ENCODE results near the gene AQP12B.
"Not testable (repeated sequence)": the region's sequence is repeated elsewhere in the genome, so short reads cannot be mapped to it uniquely, and the experiment has no call there.

DNA sequence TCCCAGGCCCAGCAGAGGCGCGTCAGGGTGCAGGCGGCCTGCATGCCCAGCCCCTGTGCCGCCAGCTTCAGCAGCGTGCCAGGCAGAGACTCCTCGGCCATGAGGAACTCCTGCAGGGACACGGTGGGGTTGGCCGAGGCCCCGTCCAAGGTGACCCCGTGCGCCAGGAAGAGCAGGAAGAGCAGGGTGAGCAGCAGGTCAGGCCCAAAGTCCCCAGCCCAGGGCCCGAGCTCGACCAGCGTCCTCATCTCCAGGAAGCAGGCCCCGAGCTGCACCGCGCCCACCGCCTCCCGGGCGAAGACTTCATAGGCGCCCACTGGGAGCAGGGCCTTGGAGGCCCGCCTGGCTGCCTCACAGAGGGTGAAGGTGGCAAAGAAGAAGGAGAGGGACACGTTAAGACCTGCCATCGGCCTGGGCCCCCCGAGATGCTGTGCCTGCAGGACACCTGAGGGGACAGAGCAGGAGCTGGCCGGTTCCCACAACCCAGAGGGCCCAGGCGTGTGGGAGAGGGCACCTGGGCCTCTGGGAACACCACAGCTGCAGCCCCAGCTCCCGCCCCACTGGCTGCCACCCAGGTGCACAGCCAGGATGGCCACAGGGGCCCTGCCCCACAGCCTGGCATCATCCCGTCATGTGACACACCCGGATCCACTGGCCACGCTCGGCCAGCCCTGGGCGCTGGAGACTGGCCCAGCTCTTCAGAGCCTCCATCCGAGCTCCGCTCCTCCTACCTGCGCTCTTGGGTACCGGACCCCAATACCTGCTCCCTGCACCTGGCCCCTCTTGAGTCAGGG, at the start of gene AQP12B:
- TF ChIP-seq, protein P1, sequence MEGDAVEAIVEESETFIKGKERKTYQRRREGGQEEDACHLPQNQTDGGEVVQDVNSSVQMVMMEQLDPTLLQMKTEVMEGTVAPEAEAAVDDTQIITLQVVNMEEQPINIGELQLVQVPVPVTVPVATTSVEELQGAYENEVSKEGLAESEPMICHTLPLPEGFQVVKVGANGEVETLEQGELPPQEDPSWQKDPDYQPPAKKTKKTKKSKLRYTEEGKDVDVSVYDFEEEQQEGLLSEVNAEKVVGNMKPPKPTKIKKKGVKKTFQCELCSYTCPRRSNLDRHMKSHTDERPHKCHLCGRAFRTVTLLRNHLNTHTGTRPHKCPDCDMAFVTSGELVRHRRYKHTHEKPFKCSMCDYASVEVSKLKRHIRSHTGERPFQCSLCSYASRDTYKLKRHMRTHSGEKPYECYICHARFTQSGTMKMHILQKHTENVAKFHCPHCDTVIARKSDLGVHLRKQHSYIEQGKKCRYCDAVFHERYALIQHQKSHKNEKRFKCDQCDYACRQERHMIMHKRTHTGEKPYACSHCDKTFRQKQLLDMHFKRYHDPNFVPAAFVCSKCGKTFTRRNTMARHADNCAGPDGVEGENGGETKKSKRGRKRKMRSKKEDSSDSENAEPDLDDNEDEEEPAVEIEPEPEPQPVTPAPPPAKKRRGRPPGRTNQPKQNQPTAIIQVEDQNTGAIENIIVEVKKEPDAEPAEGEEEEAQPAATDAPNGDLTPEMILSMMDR (IDR thresholded peaks at IDR 0.05; ENCODE audit: low read depth, low read length, missing input control) = not testable (repeated sequence)
- not testable (repeated sequence) for TF ChIP-seq GABPA (IDR thresholded peaks at IDR 0.05 in 1 of 2, conservative IDR thresholded peaks at IDR 0.05 in 1 of 2); RAD21 (IDR thresholded peaks at IDR 0.05); EGR1 (IDR thresholded peaks at IDR 0.05; ENCODE audit: low read depth in 2 of 2); SP1 (IDR thresholded peaks at IDR 0.05); YY1 (IDR thresholded peaks at IDR 0.05); FOXA2 (IDR thresholded peaks at IDR 0.05); RXRA (IDR thresholded peaks at IDR 0.05); FOXA1 (IDR thresholded peaks at IDR 0.05)
- TF ChIP-seq, protein P2, sequence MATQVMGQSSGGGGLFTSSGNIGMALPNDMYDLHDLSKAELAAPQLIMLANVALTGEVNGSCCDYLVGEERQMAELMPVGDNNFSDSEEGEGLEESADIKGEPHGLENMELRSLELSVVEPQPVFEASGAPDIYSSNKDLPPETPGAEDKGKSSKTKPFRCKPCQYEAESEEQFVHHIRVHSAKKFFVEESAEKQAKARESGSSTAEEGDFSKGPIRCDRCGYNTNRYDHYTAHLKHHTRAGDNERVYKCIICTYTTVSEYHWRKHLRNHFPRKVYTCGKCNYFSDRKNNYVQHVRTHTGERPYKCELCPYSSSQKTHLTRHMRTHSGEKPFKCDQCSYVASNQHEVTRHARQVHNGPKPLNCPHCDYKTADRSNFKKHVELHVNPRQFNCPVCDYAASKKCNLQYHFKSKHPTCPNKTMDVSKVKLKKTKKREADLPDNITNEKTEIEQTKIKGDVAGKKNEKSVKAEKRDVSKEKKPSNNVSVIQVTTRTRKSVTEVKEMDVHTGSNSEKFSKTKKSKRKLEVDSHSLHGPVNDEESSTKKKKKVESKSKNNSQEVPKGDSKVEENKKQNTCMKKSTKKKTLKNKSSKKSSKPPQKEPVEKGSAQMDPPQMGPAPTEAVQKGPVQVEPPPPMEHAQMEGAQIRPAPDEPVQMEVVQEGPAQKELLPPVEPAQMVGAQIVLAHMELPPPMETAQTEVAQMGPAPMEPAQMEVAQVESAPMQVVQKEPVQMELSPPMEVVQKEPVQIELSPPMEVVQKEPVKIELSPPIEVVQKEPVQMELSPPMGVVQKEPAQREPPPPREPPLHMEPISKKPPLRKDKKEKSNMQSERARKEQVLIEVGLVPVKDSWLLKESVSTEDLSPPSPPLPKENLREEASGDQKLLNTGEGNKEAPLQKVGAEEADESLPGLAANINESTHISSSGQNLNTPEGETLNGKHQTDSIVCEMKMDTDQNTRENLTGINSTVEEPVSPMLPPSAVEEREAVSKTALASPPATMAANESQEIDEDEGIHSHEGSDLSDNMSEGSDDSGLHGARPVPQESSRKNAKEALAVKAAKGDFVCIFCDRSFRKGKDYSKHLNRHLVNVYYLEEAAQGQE (IDR thresholded peaks at IDR 0.05) = not testable (repeated sequence)
- TF ChIP-seq, protein P3, sequence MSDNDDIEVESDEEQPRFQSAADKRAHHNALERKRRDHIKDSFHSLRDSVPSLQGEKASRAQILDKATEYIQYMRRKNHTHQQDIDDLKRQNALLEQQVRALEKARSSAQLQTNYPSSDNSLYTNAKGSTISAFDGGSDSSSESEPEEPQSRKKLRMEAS (IDR thresholded peaks at IDR 0.05) = not testable (repeated sequence)
- TF ChIP-seq, protein P4, sequence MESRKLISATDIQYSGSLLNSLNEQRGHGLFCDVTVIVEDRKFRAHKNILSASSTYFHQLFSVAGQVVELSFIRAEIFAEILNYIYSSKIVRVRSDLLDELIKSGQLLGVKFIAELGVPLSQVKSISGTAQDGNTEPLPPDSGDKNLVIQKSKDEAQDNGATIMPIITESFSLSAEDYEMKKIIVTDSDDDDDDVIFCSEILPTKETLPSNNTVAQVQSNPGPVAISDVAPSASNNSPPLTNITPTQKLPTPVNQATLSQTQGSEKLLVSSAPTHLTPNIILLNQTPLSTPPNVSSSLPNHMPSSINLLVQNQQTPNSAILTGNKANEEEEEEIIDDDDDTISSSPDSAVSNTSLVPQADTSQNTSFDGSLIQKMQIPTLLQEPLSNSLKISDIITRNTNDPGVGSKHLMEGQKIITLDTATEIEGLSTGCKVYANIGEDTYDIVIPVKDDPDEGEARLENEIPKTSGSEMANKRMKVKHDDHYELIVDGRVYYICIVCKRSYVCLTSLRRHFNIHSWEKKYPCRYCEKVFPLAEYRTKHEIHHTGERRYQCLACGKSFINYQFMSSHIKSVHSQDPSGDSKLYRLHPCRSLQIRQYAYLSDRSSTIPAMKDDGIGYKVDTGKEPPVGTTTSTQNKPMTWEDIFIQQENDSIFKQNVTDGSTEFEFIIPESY (IDR thresholded peaks at IDR 0.05) = not testable (repeated sequence)

Measured in liver (tissue), 3 donors.